GM10266 (cell line): ENCODE measurements around the gene EPAS1.

Source experiments
- DNase-seq: peaks from one replicate; pipeline ENCODE4 v3.0.0; 2012; ENCODE audit errors: extremely low spot score
- TF ChIP-seq, protein P1 (sequence below): IDR thresholded peaks from 2 replicates; pipeline ENCODE4 v1.5.1; 2012; ENCODE audit warnings: mild to moderate bottlenecking, low read depth; ENCODE audit not compliant: control insufficient read depth, insufficient read depth; ENCODE audit errors: missing control alignments

EPAS1 gene

DNA sequence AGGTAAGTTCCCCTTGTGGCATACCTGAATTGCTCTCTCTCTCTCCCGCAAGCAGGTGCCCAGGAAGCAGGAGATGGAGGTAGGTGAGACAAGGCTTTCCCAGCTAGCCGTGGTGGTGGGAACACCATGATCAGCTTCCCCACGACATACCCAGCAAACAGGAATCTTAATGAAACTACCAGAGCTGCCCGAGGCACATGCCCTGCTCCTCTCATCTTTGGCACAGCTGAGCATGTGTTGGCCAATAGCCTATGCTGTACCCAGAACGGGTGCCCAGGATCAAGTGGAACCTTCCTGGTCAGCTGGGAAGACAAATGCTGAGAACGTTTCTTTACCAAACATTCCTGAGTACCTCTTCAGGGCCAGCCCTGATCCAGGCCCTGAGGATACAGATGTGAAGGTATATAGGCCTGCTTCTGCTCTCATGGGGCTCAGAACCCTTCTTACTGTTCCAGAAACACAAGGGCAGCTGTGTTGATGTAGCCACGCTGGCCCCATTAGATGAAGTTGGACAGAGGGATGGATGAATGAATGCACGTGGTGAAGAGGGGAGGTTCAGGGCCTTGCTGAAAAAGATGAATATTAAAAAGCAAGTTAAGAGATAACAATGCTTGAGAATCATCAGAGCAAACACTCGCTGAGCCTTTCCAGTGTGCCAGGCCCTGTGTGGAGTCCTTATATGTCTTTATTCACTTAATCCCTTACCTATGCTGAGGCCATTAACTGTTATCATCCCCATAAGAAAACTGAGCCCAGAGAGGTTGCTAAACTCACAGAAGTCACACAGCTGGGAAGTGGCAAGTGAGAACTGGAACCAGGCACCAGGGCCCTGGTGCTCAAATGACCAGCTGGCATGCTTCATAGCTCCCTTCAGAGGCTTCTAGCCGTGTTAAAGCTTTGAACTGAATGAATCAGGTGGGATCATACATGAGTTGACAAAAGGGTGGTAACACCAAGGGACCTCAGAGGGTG, 113.4 kb downstream of the EPAS1 start:
- no peak for DNase-seq
- TF ChIP-seq, protein P1, sequence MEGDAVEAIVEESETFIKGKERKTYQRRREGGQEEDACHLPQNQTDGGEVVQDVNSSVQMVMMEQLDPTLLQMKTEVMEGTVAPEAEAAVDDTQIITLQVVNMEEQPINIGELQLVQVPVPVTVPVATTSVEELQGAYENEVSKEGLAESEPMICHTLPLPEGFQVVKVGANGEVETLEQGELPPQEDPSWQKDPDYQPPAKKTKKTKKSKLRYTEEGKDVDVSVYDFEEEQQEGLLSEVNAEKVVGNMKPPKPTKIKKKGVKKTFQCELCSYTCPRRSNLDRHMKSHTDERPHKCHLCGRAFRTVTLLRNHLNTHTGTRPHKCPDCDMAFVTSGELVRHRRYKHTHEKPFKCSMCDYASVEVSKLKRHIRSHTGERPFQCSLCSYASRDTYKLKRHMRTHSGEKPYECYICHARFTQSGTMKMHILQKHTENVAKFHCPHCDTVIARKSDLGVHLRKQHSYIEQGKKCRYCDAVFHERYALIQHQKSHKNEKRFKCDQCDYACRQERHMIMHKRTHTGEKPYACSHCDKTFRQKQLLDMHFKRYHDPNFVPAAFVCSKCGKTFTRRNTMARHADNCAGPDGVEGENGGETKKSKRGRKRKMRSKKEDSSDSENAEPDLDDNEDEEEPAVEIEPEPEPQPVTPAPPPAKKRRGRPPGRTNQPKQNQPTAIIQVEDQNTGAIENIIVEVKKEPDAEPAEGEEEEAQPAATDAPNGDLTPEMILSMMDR, result no peak

DNA sequence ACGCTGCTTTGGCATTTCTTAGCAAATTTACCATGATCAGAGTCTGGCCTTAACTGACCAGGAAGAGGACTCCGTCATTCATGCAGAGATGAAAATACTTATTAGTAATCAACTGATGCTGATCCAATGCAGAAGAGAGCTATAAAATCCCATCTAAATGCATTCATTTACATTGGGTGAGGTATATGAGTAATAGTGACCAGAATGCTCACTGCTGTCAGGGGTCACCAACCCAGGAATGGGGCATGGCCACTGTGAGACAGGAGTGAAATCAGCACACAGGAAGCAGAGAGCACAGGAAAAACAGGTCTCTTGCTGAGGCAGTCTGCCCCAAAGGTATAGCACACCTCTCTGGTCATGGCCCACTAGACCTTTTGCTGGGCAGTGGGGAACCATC, 114.0 kb downstream of the EPAS1 start:
- TF ChIP-seq, protein P1, result no peak
- DNase-seq, result no peak

DNA sequence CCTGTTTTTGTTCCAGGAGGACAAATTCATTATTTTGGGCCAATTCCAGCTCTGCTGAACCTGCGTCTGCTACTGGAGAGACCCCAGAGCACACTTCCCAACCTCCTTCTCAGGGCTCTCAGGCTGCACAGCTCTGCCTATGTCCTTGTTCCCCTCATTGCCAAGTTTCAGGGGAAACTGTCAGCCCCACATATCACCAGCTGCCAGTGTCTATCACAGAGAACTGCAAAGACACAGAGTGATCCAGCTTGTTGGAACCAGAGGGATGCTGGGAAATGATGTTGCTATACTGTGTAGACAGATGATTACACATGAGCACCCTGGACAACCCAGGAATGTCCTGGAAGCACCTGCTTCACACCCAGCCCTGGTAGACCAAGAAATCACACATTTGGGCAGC, 114.8 kb downstream of the EPAS1 start:
- TF ChIP-seq, protein P1, result no peak
- DNase-seq, result no peak

DNA sequence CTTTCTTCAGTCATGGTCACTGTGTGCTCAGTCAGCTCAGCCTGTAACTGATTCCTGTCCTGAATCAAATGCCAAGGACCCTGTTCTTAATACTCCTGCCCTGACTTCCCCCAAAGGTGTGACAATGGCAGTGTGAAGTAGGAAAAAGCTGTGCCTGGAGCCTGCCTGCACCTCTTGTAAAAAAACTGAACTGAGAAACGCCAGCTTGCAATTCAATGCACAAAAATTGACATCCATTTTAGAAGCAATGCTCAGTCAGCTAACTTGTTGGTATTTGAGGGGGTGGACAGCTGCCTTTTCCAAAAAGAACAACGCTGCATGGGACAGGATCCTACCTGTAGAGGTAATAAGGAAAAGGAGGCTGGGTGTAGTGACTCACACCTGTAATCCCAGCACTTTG, 115.9 kb downstream of the EPAS1 start:
- TF ChIP-seq, protein P1, result no peak
- no peak for DNase-seq

DNA sequence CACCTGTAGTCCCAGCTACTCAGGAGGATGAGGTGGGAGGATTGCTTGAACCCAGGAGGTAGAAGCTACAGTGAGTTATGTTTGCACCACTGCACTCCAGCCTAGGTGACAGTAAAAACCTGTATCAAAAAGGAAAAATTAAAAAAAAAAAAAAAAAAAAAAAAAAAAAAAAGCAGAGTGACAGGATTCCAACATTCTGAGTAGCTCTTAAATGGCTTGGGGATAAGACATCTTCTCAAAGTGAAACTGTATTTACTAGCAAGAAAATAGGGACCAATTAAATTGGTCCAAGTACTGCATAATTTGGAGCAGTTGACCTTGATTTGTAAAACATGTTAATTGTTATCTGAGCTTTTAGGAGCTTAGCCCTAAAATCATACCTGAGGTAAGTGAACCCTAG, 116.4 kb downstream of the EPAS1 start:
- no peak for DNase-seq

DNA sequence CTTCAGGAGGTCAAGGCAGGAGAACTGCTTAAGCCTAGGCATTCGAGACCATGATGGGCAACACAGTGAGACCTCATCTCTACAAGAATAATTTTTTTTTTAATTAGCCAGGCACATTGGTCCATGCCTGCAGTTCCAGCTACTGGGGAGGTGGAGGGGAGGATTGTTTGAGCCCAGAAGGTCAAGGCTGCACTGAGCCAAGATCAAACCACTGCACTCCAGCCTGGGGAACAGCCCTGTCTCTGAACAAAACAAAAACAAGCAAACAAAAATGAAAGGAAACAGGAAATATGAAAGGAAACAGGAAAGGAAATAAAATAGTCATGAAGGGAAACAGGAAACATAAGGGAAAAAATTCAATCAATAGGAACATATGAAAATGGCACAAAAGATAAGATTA, 117.5 kb downstream of the EPAS1 start:
- DNase-seq, result no peak
- TF ChIP-seq, protein P1, result no peak

More for the DNA sequence above, 116.4 kb downstream of the EPAS1 start:
- TF ChIP-seq, protein P1, result no peak

DNA sequence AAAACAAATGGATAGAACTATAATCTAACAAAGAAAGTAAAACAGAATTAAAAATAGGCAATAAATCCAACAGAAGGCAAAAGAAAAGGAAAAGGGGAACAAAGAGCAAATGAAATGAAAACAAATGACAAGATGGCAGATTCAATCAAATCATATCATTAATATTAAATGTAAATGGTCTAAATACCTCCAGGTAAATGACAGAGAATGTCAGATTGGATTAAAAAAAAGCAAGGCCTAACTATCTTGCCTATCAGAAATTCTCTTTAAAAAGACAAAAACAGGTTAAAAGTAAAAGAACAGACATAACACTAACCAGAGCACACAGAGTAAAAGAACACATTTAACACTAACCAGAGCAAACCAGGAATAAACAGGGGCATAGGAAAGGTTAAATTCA, 119.1 kb downstream of the EPAS1 start:
- TF ChIP-seq, protein P1, result no peak
- no peak for DNase-seq
